ENCODE data around the gene FBN1. TPM values are rescaled to one million over a fixed set of nuclear protein-coding genes. Genes with fewer than 3 reads are reported as not detected.

The FBN1 gene
- total RNA-seq = 100 to 1,000 TPM in 3 of 5 donors, 10 to 100 TPM in 2; 32.1 to 384 (median 104) TPM
- 1 to 10 TPM; 4.7 to 7.9 (median 5.5) TPM for polyA plus RNA-seq
- long read RNA-seq, donor 1, partial matches to known transcripts = 9 of 9 reads
- long read RNA-seq, donor 1, other reads (novel, unspliced or antisense) = 0 of 9 reads
- long read RNA-seq, donor 2, partial matches to known transcripts = 12 of 12 reads
- long read RNA-seq, donor 2, other reads (novel, unspliced or antisense) = 0 of 12 reads
- long read RNA-seq, donor 3 = 0 reads
- long read RNA-seq, donor 4 = 0 reads
- long read RNA-seq, donor 5, full-length matches to known transcripts = 3 of 64 reads
- long read RNA-seq, donor 5, partial matches to known transcripts = 61 of 64 reads
- long read RNA-seq, donor 5, other reads (novel, unspliced or antisense) = 0 of 64 reads
- long read RNA-seq, donor 6, full-length matches to known transcripts = 1 of 49 reads
- long read RNA-seq, donor 6, partial matches to known transcripts = 48 of 49 reads
- long read RNA-seq, donor 6, other reads (novel, unspliced or antisense) = 0 of 49 reads
- long read RNA-seq, donor 7, full-length matches to known transcripts = 2 of 56 reads
- long read RNA-seq, donor 7, partial matches to known transcripts = 54 of 56 reads
- long read RNA-seq, donor 7, other reads (novel, unspliced or antisense) = 0 of 56 reads
- long read RNA-seq, donor 8, full-length matches to known transcripts = 3 of 19 reads
- long read RNA-seq, donor 8, partial matches to known transcripts = 16 of 19 reads
- long read RNA-seq, donor 8, other reads (novel, unspliced or antisense) = 0 of 19 reads
- long read RNA-seq, donor 9, full-length matches to known transcripts = 2 of 34 reads
- long read RNA-seq, donor 9, partial matches to known transcripts = 32 of 34 reads
- long read RNA-seq, donor 9, other reads (novel, unspliced or antisense) = 0 of 34 reads
- long read RNA-seq, donor 10, full-length matches to known transcripts = 2 of 2 reads
- long read RNA-seq, donor 10, partial matches to known transcripts = 0 of 2 reads
- long read RNA-seq, donor 10, other reads (novel, unspliced or antisense) = 0 of 2 reads

GRCh38 chr15:48645558-48646330, at the start of gene FBN1:
FBN1 (minus strand) TSS chr15:48645709; CDS start chr15:48644769, 940 bp downstream.
- peak; percentile 31 to 91 for DNase-seq
- Histone ChIP-seq H3K4me1 (peaks cover 6 to 58% (median 40%) of the 10 kb centered on the region in 4 donors), H3K4me3 (peak within 1 kb of the TSS; percentile 62 to 82 (median 70)), H3K27ac (peak within 1 kb of the TSS; percentile 61 to 88 (median 84)), H3K9me3 (no peaks in the 10 kb centered on the region), H3K36me3 (no peaks in the 10 kb centered on the region), H3K27me3 (peaks cover 0 to 31% (median 25%) of the 10 kb centered on the region in 3 donors)
- intact Hi-C loops (cut with DNase I; ENCODE audit: low total_unique reads) = no loop called here
- TF ChIP-seq POLR2AphosphoS5 (IDR thresholded peaks at IDR 0.05) (peak in 2 of 3 donors; percentile 72 to 79), POLR2A (IDR thresholded peaks at IDR 0.05) (no peak), EP300 (IDR thresholded peaks at IDR 0.05) (no peak)
- TF ChIP-seq, protein P1, sequence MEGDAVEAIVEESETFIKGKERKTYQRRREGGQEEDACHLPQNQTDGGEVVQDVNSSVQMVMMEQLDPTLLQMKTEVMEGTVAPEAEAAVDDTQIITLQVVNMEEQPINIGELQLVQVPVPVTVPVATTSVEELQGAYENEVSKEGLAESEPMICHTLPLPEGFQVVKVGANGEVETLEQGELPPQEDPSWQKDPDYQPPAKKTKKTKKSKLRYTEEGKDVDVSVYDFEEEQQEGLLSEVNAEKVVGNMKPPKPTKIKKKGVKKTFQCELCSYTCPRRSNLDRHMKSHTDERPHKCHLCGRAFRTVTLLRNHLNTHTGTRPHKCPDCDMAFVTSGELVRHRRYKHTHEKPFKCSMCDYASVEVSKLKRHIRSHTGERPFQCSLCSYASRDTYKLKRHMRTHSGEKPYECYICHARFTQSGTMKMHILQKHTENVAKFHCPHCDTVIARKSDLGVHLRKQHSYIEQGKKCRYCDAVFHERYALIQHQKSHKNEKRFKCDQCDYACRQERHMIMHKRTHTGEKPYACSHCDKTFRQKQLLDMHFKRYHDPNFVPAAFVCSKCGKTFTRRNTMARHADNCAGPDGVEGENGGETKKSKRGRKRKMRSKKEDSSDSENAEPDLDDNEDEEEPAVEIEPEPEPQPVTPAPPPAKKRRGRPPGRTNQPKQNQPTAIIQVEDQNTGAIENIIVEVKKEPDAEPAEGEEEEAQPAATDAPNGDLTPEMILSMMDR (IDR thresholded peaks at IDR 0.05) = no peak
- 1 to 2% (median 2%) methylated on average over 56 to 66 of the region's 66 CpGs for WGBS, 5 donors

GRCh38 chr15:48693484-48693883, 48.0 kb upstream of the FBN1 start:
- no peaks in the 10 kb centered on the region for H3K9me3 ChIP-seq
- H3K27me3 ChIP-seq = no peaks in the 10 kb centered on the region
- no peak for DNase-seq
- no peak overlapping the region for H3K4me3 ChIP-seq
- no peak overlapping the region for H3K27ac ChIP-seq
- H3K36me3 ChIP-seq = no peaks in the 10 kb centered on the region
- intact Hi-C loops (cut with DNase I; ENCODE audit: low total_unique reads) = no loop called here
- H3K4me1 ChIP-seq = no peaks in the 10 kb centered on the region
- TF ChIP-seq POLR2AphosphoS5 (IDR thresholded peaks at IDR 0.05) (no peak), EP300 (IDR thresholded peaks at IDR 0.05) (no peak), POLR2A (IDR thresholded peaks at IDR 0.05) (no peak)
- TF ChIP-seq, protein P1 (IDR thresholded peaks at IDR 0.05) = no peak

DNA sequence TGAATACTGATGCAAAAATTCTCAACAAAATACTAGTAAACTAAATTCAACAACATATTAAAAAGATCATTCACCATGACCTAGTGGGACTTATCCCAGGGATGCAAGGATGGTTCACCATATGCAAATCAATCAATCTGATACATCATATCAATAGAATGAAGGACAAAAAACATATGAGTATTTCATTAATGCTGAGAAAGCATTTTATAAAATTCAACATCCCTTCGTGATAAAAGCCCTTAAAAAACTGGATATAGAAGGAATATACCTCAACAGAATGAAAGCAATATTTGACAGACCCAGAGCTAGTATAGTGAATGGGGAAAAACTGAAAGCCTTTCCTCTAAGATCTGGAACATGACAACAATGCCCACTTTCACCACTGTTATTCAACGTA, 43.0 kb upstream of the FBN1 start:
- H3K9me3 ChIP-seq = no peaks in the 10 kb centered on the region
- H3K27me3 ChIP-seq = no peaks in the 10 kb centered on the region
- no peaks in the 10 kb centered on the region for H3K4me1 ChIP-seq
- TF ChIP-seq POLR2A (IDR thresholded peaks at IDR 0.05) (no peak), EP300 (IDR thresholded peaks at IDR 0.05) (no peak), POLR2AphosphoS5 (IDR thresholded peaks at IDR 0.05) (no peak)
- TF ChIP-seq, protein P1 (IDR thresholded peaks at IDR 0.05) = no peak
- intact Hi-C loops (cut with DNase I; ENCODE audit: low total_unique reads) = no loop called here
- no peak overlapping the region for H3K4me3 ChIP-seq
- no peak overlapping the region for H3K27ac ChIP-seq
- no peak for DNase-seq
- H3K36me3 ChIP-seq = no peaks in the 10 kb centered on the region
- 43 to 48% (median 46%) methylated on average over 2 of the region's 2 CpGs for WGBS, 5 donors
